Stomach smooth muscle (tissue), 2 donors: ENCODE data around the gene PARD3B.

Source experiments
- H3K27ac ChIP-seq: one replicate; pipeline ENCODE4 v1.7.0; 2013; ENCODE audit warnings: mild to moderate bottlenecking, low read length, inconsistent platforms
- H3K27me3 ChIP-seq, 2 donors: one replicate each; pipeline ENCODE4 v1.7.0; 2013; ENCODE audit warnings: low read length in 2 of 2; ENCODE audit not compliant: insufficient read depth in 2 of 2, control insufficient read depth in 1 of 2
- H3K36me3 ChIP-seq, 2 donors: one replicate each; pipeline ENCODE4 v1.7.0; 2013; ENCODE audit warnings: low read length in 2 of 2; ENCODE audit not compliant: control insufficient read depth in 2 of 2, insufficient read depth in 2 of 2
- H3K4me1 ChIP-seq: one replicate; pipeline ENCODE4 v1.7.0; 2013; ENCODE audit warnings: low read length; ENCODE audit not compliant: control insufficient read depth, insufficient read depth
- H3K4me3 ChIP-seq, 2 donors: one replicate each; pipeline ENCODE4 v1.7.0; 2013; ENCODE audit warnings: low read length in 2 of 2
- H3K9ac ChIP-seq, 2 donors: one replicate each; pipeline ENCODE4 v1.7.0; 2013; ENCODE audit warnings: low read length in 2 of 2, mild to moderate bottlenecking in 1 of 2
- H3K9me3 ChIP-seq, 2 donors: one replicate each; pipeline ENCODE4 v1.7.0; 2013; ENCODE audit warnings: low read length in 2 of 2; ENCODE audit not compliant: control insufficient read depth in 2 of 2
- donor health status: healthy.
- donor health status: Pancreatic carcinoma.

Gene PARD3B

GRCh38 chr2:205609113-205609512, 1063.8 kb downstream of the PARD3B start:
- H3K4me1 ChIP-seq, result no peaks in the 10 kb centered on the region
- no peaks in the 10 kb centered on the region for H3K36me3 ChIP-seq
- no peak overlapping the region for H3K27ac ChIP-seq
- no peak overlapping the region for H3K4me3 ChIP-seq
- no peak overlapping the region for H3K9ac ChIP-seq
- H3K27me3 ChIP-seq, result no peaks in the 10 kb centered on the region
- no peaks in the 10 kb centered on the region for H3K9me3 ChIP-seq

GRCh38 chr2:205610437-205610836, 1065.2 kb downstream of the PARD3B start:
- Histone ChIP-seq H3K9ac (no peak overlapping the region), H3K4me3 (no peak overlapping the region), H3K4me1 (no peaks in the 10 kb centered on the region), H3K9me3 (peaks cover 3 to 6% of the 10 kb centered on the region in 2 donors), H3K27me3 (no peaks in the 10 kb centered on the region), H3K27ac (no peak overlapping the region), H3K36me3 (no peaks in the 10 kb centered on the region)

DNA sequence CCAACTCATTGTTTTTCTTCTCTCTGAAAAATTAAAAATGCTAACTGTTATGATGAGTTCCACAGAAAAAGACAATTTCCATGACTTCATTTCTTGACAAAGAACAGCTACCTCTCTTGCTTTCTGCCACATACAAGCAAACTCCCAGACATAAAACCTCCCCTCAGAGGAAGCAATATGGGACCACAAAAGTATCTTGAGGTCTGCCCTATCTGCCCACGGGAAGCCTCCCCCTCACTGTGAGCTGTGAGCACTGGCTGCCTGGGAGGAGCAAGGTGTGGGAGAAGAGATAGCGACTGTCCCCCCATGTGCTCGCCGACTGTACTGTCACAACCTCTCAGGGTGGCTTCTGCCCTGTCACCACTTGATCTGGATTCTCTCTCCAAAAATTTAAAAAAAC, 1067.4 kb downstream of the PARD3B start:
- Histone ChIP-seq H3K4me1 (no peaks in the 10 kb centered on the region), H3K27ac (no peak overlapping the region), H3K27me3 (no peaks in the 10 kb centered on the region), H3K36me3 (no peaks in the 10 kb centered on the region), H3K9me3 (peaks cover 3 to 6% of the 10 kb centered on the region in 2 donors), H3K9ac (no peak overlapping the region), H3K4me3 (no peak overlapping the region)

DNA sequence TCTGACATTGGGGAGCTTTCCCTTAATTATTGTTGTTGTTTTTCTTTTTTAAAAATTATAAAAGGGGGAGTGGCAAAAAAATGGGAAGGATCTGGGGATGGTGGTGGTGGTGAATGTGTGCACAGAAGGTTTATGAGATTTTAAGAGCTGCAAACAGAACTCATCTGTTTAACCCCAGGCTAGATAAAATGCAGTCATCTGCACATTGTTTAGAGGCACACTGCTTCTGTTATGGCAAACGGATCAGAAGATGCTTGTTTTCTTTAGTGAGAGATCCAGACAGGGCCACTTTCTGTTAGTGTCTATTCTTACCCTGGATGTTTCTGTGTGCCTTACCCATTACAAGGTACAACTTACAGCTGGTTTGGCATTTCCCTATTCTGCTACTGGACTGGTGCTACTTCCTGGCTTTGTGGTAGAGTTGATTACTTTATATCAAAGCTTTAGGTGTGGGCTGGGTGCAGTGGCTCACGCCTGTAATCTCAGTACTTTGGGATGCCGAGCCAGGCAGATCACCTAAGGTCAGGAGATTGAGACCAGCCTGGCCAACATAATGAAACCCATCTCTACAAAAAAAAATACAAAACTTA, 1068.8 kb downstream of the PARD3B start:
- H3K4me3 ChIP-seq, result no peak overlapping the region
- H3K9ac ChIP-seq, result no peak overlapping the region
- H3K27me3 ChIP-seq, result no peaks in the 10 kb centered on the region
- no peak overlapping the region for H3K27ac ChIP-seq
- H3K36me3 ChIP-seq, result no peaks in the 10 kb centered on the region
- peaks cover 3 to 6% of the 10 kb centered on the region in 2 donors for H3K9me3 ChIP-seq
- H3K4me1 ChIP-seq, result no peaks in the 10 kb centered on the region

- H3K4me3 ChIP-seq, result no peak overlapping the region
- H3K4me1 ChIP-seq, result no peaks in the 10 kb centered on the region
- H3K36me3 ChIP-seq, result no peaks in the 10 kb centered on the region
- H3K27me3 ChIP-seq, result no peaks in the 10 kb centered on the region
- peaks cover 3 to 6% of the 10 kb centered on the region in 2 donors for H3K9me3 ChIP-seq
- no peak overlapping the region for H3K27ac ChIP-seq
- H3K9ac ChIP-seq, result no peak overlapping the region
These were observed 1069.7 kb downstream of the PARD3B start for GRCh38 chr2:205614965-205615364.

DNA sequence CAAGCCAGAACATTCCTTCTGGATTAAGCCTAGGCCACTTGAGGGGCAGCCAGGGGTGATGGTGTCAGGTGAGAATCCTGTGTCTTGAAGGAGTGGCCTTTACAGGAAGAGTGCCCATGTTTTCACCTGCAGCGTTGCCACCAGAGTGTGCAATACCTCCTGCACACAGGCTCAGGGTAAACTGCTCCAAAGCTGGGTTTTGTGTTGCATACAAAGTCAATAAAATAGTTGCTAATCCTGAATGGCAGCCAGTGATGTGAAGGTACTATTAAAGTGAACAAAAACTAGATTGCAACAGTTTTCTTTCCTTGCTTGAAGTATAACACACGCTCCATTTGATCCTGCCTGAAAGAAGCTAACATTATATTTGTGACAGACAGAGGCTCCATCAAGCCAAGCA, 1072.6 kb downstream of the PARD3B start:
- no peak overlapping the region for H3K27ac ChIP-seq

DNA sequence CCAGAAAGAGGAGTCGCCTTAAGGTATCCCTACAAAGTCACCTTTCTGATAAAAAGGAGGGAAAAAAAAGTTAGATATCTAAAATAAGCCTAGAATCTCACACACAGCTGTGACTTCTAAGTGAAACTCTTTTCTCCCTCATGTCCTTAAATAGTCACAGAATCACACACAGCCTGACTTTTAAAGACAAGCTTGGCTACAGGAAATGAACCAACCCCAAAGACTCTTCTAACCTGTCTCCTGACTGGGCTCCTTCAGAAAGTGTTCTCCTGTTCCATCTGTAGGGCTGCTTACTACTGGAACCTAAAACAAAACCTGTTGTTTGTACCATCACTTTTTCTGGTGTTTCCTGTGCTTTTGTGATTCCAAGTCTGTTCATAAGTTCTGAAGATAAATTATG, 1074.3 kb downstream of the PARD3B start:
- no peaks in the 10 kb centered on the region for H3K36me3 ChIP-seq
- H3K9me3 ChIP-seq, result peaks cover 3 to 6% of the 10 kb centered on the region in 2 donors
- H3K27ac ChIP-seq, result no peak overlapping the region
- no peaks in the 10 kb centered on the region for H3K4me1 ChIP-seq
- no peaks in the 10 kb centered on the region for H3K27me3 ChIP-seq
- H3K9ac ChIP-seq, result no peak overlapping the region
- H3K4me3 ChIP-seq, result no peak overlapping the region

More for the DNA sequence above, 1072.6 kb downstream of the PARD3B start:
- Histone ChIP-seq H3K4me1 (no peaks in the 10 kb centered on the region), H3K4me3 (no peak overlapping the region), H3K36me3 (no peaks in the 10 kb centered on the region), H3K9ac (no peak overlapping the region), H3K9me3 (peaks cover 3 to 6% of the 10 kb centered on the region in 2 donors), H3K27me3 (no peaks in the 10 kb centered on the region)

GRCh38 chr2:205627085-205627484, 1081.8 kb downstream of the PARD3B start:
- Histone ChIP-seq H3K27me3 (no peaks in the 10 kb centered on the region), H3K9ac (no peak overlapping the region), H3K4me1 (no peaks in the 10 kb centered on the region), H3K4me3 (no peak overlapping the region), H3K27ac (no peak overlapping the region), H3K36me3 (no peaks in the 10 kb centered on the region), H3K9me3 (no peaks in the 10 kb centered on the region)

DNA sequence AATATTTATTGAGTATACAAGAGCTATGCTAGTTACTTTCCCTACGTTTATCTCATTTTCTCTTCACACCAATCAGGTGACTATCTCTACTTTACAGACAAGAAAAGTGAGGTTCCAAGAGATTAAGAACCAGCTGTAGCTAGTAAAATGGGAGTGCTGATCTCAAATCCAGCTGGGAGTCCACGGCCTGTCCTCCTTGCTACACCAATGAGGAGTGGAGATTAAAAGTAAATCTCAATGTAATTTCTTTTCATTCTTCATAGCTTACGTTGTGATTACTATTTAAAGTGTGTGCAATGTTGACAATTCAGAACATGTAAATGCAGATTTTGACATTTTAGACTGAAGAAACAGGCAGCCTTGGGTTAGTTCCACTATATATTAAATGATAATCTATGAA, 1083.1 kb downstream of the PARD3B start:
- Histone ChIP-seq H3K9me3 (no peaks in the 10 kb centered on the region), H3K4me1 (no peaks in the 10 kb centered on the region), H3K36me3 (no peaks in the 10 kb centered on the region), H3K9ac (no peak overlapping the region), H3K27ac (no peak overlapping the region), H3K4me3 (no peak overlapping the region), H3K27me3 (no peaks in the 10 kb centered on the region)

GRCh38 chr2:205629091-205629776, 1084.0 kb downstream of the PARD3B start:
- Histone ChIP-seq H3K27ac (no peak overlapping the region), H3K9ac (no peak overlapping the region), H3K36me3 (no peaks in the 10 kb centered on the region), H3K4me1 (no peaks in the 10 kb centered on the region), H3K4me3 (no peak overlapping the region), H3K9me3 (no peaks in the 10 kb centered on the region), H3K27me3 (no peaks in the 10 kb centered on the region)

DNA sequence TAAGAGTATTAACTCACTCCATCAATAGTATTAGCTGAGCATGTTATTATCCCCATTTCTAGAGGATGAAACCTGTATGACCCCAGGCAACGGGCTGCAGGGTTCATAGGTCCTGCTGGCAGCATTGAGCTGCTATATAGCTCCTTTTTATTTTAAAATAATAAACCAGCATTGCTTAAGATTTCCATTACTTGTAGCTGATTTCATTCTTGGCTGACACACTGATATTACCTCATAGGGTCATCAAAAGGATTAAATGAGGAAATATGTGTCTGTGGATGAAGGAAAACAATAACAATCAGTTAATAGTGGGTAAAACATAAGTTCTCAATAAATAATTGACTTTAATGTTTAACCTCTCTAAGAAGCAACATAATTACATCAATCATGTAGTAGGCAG, 1088.7 kb downstream of the PARD3B start:
- H3K36me3 ChIP-seq, result no peaks in the 10 kb centered on the region
- H3K9me3 ChIP-seq, result no peaks in the 10 kb centered on the region
- H3K27ac ChIP-seq, result no peak overlapping the region
- no peak overlapping the region for H3K9ac ChIP-seq
- no peaks in the 10 kb centered on the region for H3K4me1 ChIP-seq
- H3K4me3 ChIP-seq, result no peak overlapping the region
- H3K27me3 ChIP-seq, result no peaks in the 10 kb centered on the region
